NB4 (cell line): ENCODE data around the gene CD3E.

Experiments
- DNase-seq: peaks from one replicate; pipeline ENCODE4 v3.0.0; 2010; ENCODE audit warnings: low read depth
- H3K4me3 ChIP-seq: one replicate; pipeline ENCODE4 v1.5.1; 2011; ENCODE audit warnings: mild to moderate bottlenecking, low read depth, low read length, moderate library complexity
- CTCF ChIP-seq: IDR thresholded peaks from one replicate; pipeline ENCODE4 v1.5.1; 2012; ENCODE audit warnings: low read depth, low read length
- MAX ChIP-seq: IDR thresholded peaks from 2 replicates; pipeline ENCODE4 v1.6.1; 2011; ENCODE audit warnings: low read depth, low read length
- MYC ChIP-seq: IDR thresholded peaks from 2 replicates; pipeline ENCODE4 v1.6.1; 2011; ENCODE audit warnings: low read depth, low read length
- POLR2A ChIP-seq: IDR thresholded peaks from 2 replicates; pipeline ENCODE4 v1.6.1; 2011; ENCODE audit warnings: mild to moderate bottlenecking; ENCODE audit not compliant: insufficient read length; ENCODE audit errors: extremely low read depth

CD3E gene

GRCh38 chr11:118291477-118292135 is 12.9 kb upstream of the CD3E start:
- peak; percentile 12 for DNase-seq
- TF ChIP-seq MYC: no peak
- TF ChIP-seq POLR2A: no peak
- TF ChIP-seq CTCF: no peak
- TF ChIP-seq MAX: no peak
- H3K4me3 ChIP-seq: no peak overlapping the region

GRCh38 chr11:118294053-118294452 is 10.5 kb upstream of the CD3E start:
- no peak for DNase-seq
- no peak overlapping the region for H3K4me3 ChIP-seq
- TF ChIP-seq CTCF: no peak
- no peak for TF ChIP-seq MYC
- TF ChIP-seq POLR2A: no peak

GRCh38 chr11:118295199-118295598 is 9.3 kb upstream of the CD3E start:
- TF ChIP-seq CTCF (no peak), POLR2A (no peak), MAX (no peak), MYC (no peak)
- no peak for DNase-seq
- H3K4me3 ChIP-seq: no peak overlapping the region

GRCh38 chr11:118295815-118296454 is 8.6 kb upstream of the CD3E start:
- TF ChIP-seq POLR2A (no peak), CTCF (peak; percentile 73), MYC (0 out of 2 replicates have a peak, but pooled peaks have one; percentile 16), MAX (no peak)
- DNase-seq: peak; percentile 67
- H3K4me3 ChIP-seq: no peak overlapping the region

GRCh38 chr11:118301600-118302195 is 2.8 kb upstream of the CD3E start:
- no peak overlapping the region for H3K4me3 ChIP-seq
- DNase-seq: no peak
- no peak for TF ChIP-seq CTCF
- no peak for TF ChIP-seq MYC
- TF ChIP-seq MAX: no peak
- TF ChIP-seq POLR2A: no peak
